Type B pancreatic cell (in vitro differentiated cells): ENCODE results near the gene DRG2. TPM values are rescaled to one million over a fixed set of nuclear protein-coding genes. Genes with fewer than 3 reads are reported as not detected.

Source experiments
- DNase-seq: peaks from one replicate; pipeline ENCODE4 v3.0.0; 2021; ENCODE audit warnings: mixed read lengths; ENCODE audit not compliant: unreplicated experiment; ENCODE audit errors: extremely low spot score
- H3K27ac Mint-ChIP-seq: 2 replicates; pipeline ENCODE4 v1.8.0; 2021; ENCODE audit warnings: mild to moderate bottlenecking, mixed read lengths
- H3K27me3 Mint-ChIP-seq: 2 replicates; pipeline ENCODE4 v1.8.0; 2021; ENCODE audit warnings: mixed read lengths
- H3K36me3 Mint-ChIP-seq: 2 replicates; pipeline ENCODE4 v1.8.0; 2021; ENCODE audit warnings: mixed read lengths
- H3K4me1 Mint-ChIP-seq: one replicate; pipeline ENCODE4 v1.8.0; 2021; ENCODE audit warnings: mixed read lengths; ENCODE audit not compliant: unreplicated experiment
- H3K4me3 Mint-ChIP-seq: 2 replicates; pipeline ENCODE4 v1.8.0; 2021; ENCODE audit warnings: mild to moderate bottlenecking, mixed read lengths
- H3K9me3 Mint-ChIP-seq: 2 replicates; pipeline ENCODE4 v1.8.0; 2021; ENCODE audit warnings: mixed read lengths
- CTCF ChIP-seq: fragments of 200-600 bp; sonication (generic); conservative IDR thresholded peaks from 2 replicates; pipeline ENCODE4 v1.5.0; 2021; ENCODE audit warnings: antibody characterized with exemption, mild to moderate bottlenecking
- total RNA-seq: library from RNA; stranded (reverse); gene quantifications from 2 replicates; pipeline ENCODE4 v1.2.1, GENCODE V29; 2021; ENCODE audit warnings: low replicate concordance

DRG2 gene
- total RNA-seq, 1 donor from 2014 or later: 34.2 TPM

GRCh38 chr17:18076936-18077335, 10.8 kb upstream of the DRG2 start:
- Mint-ChIP-seq H3K4me3 (no peak overlapping the region), H3K36me3 (no peaks in the 10 kb centered on the region), H3K4me1 (no peaks in the 10 kb centered on the region), H3K27me3 (peaks cover 5% of the 10 kb centered on the region), H3K27ac (no peak overlapping the region), H3K9me3 (no peaks in the 10 kb centered on the region)
- no peak for TF ChIP-seq CTCF
- DNase-seq: no peak

- Mint-ChIP-seq H3K9me3 (no peaks in the 10 kb centered on the region), H3K27ac (no peak overlapping the region), H3K4me1 (no peaks in the 10 kb centered on the region), H3K36me3 (no peaks in the 10 kb centered on the region), H3K27me3 (peaks cover 5% of the 10 kb centered on the region), H3K4me3 (no peak overlapping the region)
- TF ChIP-seq CTCF: no peak
- no peak for DNase-seq
These were observed 8.2 kb upstream of the DRG2 start for GRCh38 chr17:18079543-18079942.

GRCh38 chr17:18084256-18084655, 3.5 kb upstream of the DRG2 start:
- no peak for TF ChIP-seq CTCF
- no peaks in the 10 kb centered on the region for H3K27me3 Mint-ChIP-seq

GRCh38 chr17:18089613-18090012, 1.9 kb downstream of the DRG2 start:
- no peaks in the 10 kb centered on the region for H3K27me3 Mint-ChIP-seq

More at GRCh38 chr17:18084256-18084655, 3.5 kb upstream of the DRG2 start:
- DNase-seq: no peak
- Mint-ChIP-seq H3K4me3 (no peak overlapping the region), H3K9me3 (no peaks in the 10 kb centered on the region), H3K36me3 (no peaks in the 10 kb centered on the region), H3K27ac (no peak overlapping the region), H3K4me1 (peaks cover 14% of the 10 kb centered on the region)

GRCh38 chr17:18093616-18094408, 6.1 kb downstream of the DRG2 start:
- H3K9me3 Mint-ChIP-seq: no peaks in the 10 kb centered on the region
- H3K4me3 Mint-ChIP-seq: no peak overlapping the region
- no peaks in the 10 kb centered on the region for H3K27me3 Mint-ChIP-seq
- DNase-seq: no peak
- H3K36me3 Mint-ChIP-seq: peaks cover 20% of the 10 kb centered on the region
- peaks cover 6% of the 10 kb centered on the region for H3K4me1 Mint-ChIP-seq
- H3K27ac Mint-ChIP-seq: no peak overlapping the region
- TF ChIP-seq CTCF: peak; percentile 58

More at GRCh38 chr17:18089613-18090012, 1.9 kb downstream of the DRG2 start:
- TF ChIP-seq CTCF: no peak
- peaks cover 7% of the 10 kb centered on the region for H3K36me3 Mint-ChIP-seq
- H3K27ac Mint-ChIP-seq: no peak overlapping the region
- DNase-seq: no peak
- peaks cover 18% of the 10 kb centered on the region for H3K4me1 Mint-ChIP-seq
- no peaks in the 10 kb centered on the region for H3K9me3 Mint-ChIP-seq
- H3K4me3 Mint-ChIP-seq: peak overlapping the region; percentile 99
